ENCODE measurements around the gene CPLX1. TPM values are rescaled to one million over a fixed set of nuclear protein-coding genes. Genes with fewer than 3 reads are reported as not detected.
"Not testable (repeated sequence)": the region's sequence is repeated elsewhere in the genome, so short reads cannot be mapped to it uniquely, and the experiment has no call there.

CPLX1 gene
- total RNA-seq, 1 donor from 2014 or later: 0.34 TPM

- no peak for DNase-seq
Measured at GRCh38 chr4:791252-791897, 34.6 kb downstream of the CPLX1 start.

GRCh38 chr4:790466-790820 lies 35.5 kb downstream of the CPLX1 start:
- DNase-seq: no peak

GRCh38 chr4:789571-790465 lies 36.1 kb downstream of the CPLX1 start:
- DNase-seq: no peak

GRCh38 chr4:788636-789297 lies 37.2 kb downstream of the CPLX1 start:
- DNase-seq: no peak

GRCh38 chr4:788006-788635 lies 37.8 kb downstream of the CPLX1 start:
- DNase-seq: no peak

GRCh38 chr4:787561-787981 lies 38.4 kb downstream of the CPLX1 start:
- DNase-seq: no peak

- DNase-seq: peak; percentile 62
Measured at GRCh38 chr4:786861-787300, 39.0 kb downstream of the CPLX1 start.

- no peak for DNase-seq
Measured at GRCh38 chr4:786074-786741, 39.7 kb downstream of the CPLX1 start.

- DNase-seq: no peak
Measured at GRCh38 chr4:785332-786073, 40.4 kb downstream of the CPLX1 start.

- DNase-seq: no peak
Measured at GRCh38 chr4:784401-785331, 41.3 kb downstream of the CPLX1 start.

- DNase-seq: peak; percentile 99
Measured at GRCh38 chr4:781493-782216, 44.3 kb downstream of the CPLX1 start.

GRCh38 chr4:780716-781492 lies 45.0 kb downstream of the CPLX1 start:
- peak; percentile 37 for DNase-seq

- not testable (repeated sequence) for DNase-seq
Measured at GRCh38 chr4:780255-780654, 45.7 kb downstream of the CPLX1 start.

GRCh38 chr4:779555-779954 lies 46.4 kb downstream of the CPLX1 start:
- no peak for DNase-seq

GRCh38 chr4:777520-778262 lies 48.2 kb downstream of the CPLX1 start:
- DNase-seq: no peak

GRCh38 chr4:776743-777441 lies 49.0 kb downstream of the CPLX1 start:
- DNase-seq: no peak

GRCh38 chr4:775485-775884 lies 50.4 kb downstream of the CPLX1 start:
- not testable (repeated sequence) for DNase-seq
